NCI-H345 (cell line): Measurements from ENCODE around the gene FAM181A.

Experiments
- DNase-seq: peaks from one replicate; lab custom pipeline; 2025; lab: John Stamatoyannopoulos, UW

FAM181A gene

GRCh38 chr14:93978735-93979134 is 51.6 kb downstream of the FAM181A start:
- DNase-seq: no peak
